ENCODE results near the gene PRXL2A. TPM values are rescaled to one million over a fixed set of nuclear protein-coding genes. Genes with fewer than 3 reads are reported as not detected.

Gene PRXL2A
- total and polyA plus RNA-seq, 10 of the 15 experiments (the other 5 are each of a cell fraction or from before 2014, with no cell fraction given) = 2.8 to 15.6 (median 11.1) TPM

- peak overlapping the region; percentile 39; the same call in 1 of the 2 replicates for H3K4me2 ChIP-seq (ENCODE audit: control insufficient read depth, insufficient read depth)
- no TSS peak for BruUV-seq (replicated peaks)
- peak overlapping the region; percentile 30; the same call in 1 of the 2 replicates for H3K27ac ChIP-seq (ENCODE audit: control insufficient read depth, insufficient read depth)
- in situ Hi-C loops (cut with MboI) (no loop called here), intact Hi-C loops (cut with micrococcal nuclease; ENCODE audit: unreplicated experiment) (no loop called here)
- peaks cover 91% of the 10 kb centered on the region for H3K4me1 ChIP-seq (ENCODE audit: control insufficient read depth, insufficient read depth, low read length)
- 73% methylated on average over 8 of the region's 8 CpGs for WGBS (ENCODE audit: insufficient coverage, insufficient replicate concordance, low lambda C conversion rate, missing lambda C conversion rate)
- H4K20me1 ChIP-seq (ENCODE audit: control insufficient read depth, insufficient read depth) = no peaks in the 10 kb centered on the region; the same call in 1 of the 2 replicates
- ChIA-PET SMC1A (ENCODE audit: uncharacterized antibody, unreplicated experiment) (interaction anchor here (1.6 to 36.0 kb wide), 5 partner anchors 9 to 78 kb away, joined by 4 to 1038 read pairs (median 87); no protein-coding TSS in a partner anchor), POLR2A (interaction anchor here (0.8 to 9.6 kb wide), 6 partner anchors 9 to 43 kb away, joined by 3 to 190 read pairs (median 26); no protein-coding TSS in a partner anchor), CTCF (interaction anchor here (1.0 to 21.5 kb wide), 10 partner anchors 8 to 137 kb away, joined by 3 to 402 read pairs (median 6); no protein-coding TSS in a partner anchor), RAD21 (ENCODE audit: unreplicated experiment) (interaction anchor here (1.2 to 21.4 kb wide), 6 partner anchors 10 to 41 kb away, joined by 3 to 412 read pairs (median 42); no protein-coding TSS in a partner anchor)
- H3K27me3 ChIP-seq (replicated peaks in 1 of 2; ENCODE audit: control insufficient read depth in 2 of 2, insufficient read depth in 2 of 2, low read length in 1 of 2) = no peaks in the 10 kb centered on the region
- 0 out of 2 replicates have a peak overlapping the region, but pooled peaks have one; percentile 20 for H3K4me3 ChIP-seq
- TF ChIP-seq IRF3 (IDR thresholded peaks at IDR 0.05) (no peak), IKZF1 (conservative IDR thresholded peaks at IDR 0.05) (0 out of 2 replicates have a peak, but pooled peaks have one; percentile 18)
- H3K79me2 ChIP-seq (ENCODE audit: control insufficient read depth, insufficient read depth, low read length) = peaks cover 96% of the 10 kb centered on the region
- no peak for ATAC-seq
- no peak for DNase-seq (ENCODE audit: low read depth, low spot score)
- H2AFZ ChIP-seq (ENCODE audit: control insufficient read depth, low read depth, low read length) = no peak overlapping the region
- H3K9me3 ChIP-seq (replicated peaks; ENCODE audit: control insufficient read depth, insufficient read depth, low read length) = no peaks in the 10 kb centered on the region
- no peak overlapping the region for H3K9ac ChIP-seq (ENCODE audit: control insufficient read depth, insufficient read depth, low read length)
- peaks cover 0 to 2% of the 10 kb centered on the region in 2 experiments; a peak in 1 of 4 replicates for H3K36me3 ChIP-seq (ENCODE audit: control insufficient read depth in 2 of 2, insufficient read depth in 2 of 2, low read length in 1 of 2)
- FAIRE-seq = no peak
These were observed 53.1 kb downstream of the PRXL2A start for GRCh38 chr10:80461208-80462183.

Measured in GM12878 (cell line).